Measurements from ENCODE around the gene FXYD4.

The FXYD4 gene

GRCh38 chr10:43396061-43396927, 24.9 kb downstream of the FXYD4 start:
- peak; percentile 80 for DNase-seq (ENCODE audit: low read depth)

- DNase-seq (ENCODE audit: low read depth): peak; percentile 87
These were observed 25.6 kb downstream of the FXYD4 start for GRCh38 chr10:43396928-43397624.

- no peak for DNase-seq (ENCODE audit: low read depth)
These were observed 27.5 kb downstream of the FXYD4 start for GRCh38 chr10:43398939-43399319.

GRCh38 chr10:43399320-43400310, 28.2 kb downstream of the FXYD4 start:
- no peak for DNase-seq (ENCODE audit: low read depth)

- no peak for DNase-seq (ENCODE audit: low read depth)
These were observed 30.2 kb downstream of the FXYD4 start for GRCh38 chr10:43401627-43402026.

GRCh38 chr10:43402176-43402575, 30.7 kb downstream of the FXYD4 start:
- DNase-seq (ENCODE audit: low read depth): no peak

GRCh38 chr10:43402880-43403452, 31.5 kb downstream of the FXYD4 start:
- no peak for DNase-seq (ENCODE audit: low read depth)

GRCh38 chr10:43403911-43404703, 32.7 kb downstream of the FXYD4 start:
- DNase-seq (ENCODE audit: low read depth): no peak

GRCh38 chr10:43404704-43405084, 33.3 kb downstream of the FXYD4 start:
- DNase-seq (ENCODE audit: low read depth): no peak

GRCh38 chr10:43407148-43407575, 35.7 kb downstream of the FXYD4 start:
- peak; percentile 61 for DNase-seq (ENCODE audit: low read depth)

GRCh38 chr10:43407576-43408330, 36.3 kb downstream of the FXYD4 start:
- DNase-seq (ENCODE audit: low read depth): peak; percentile 90

GRCh38 chr10:43408331-43408709, 36.9 kb downstream of the FXYD4 start:
- DNase-seq (ENCODE audit: low read depth): no peak

GRCh38 chr10:43408710-43409384, 37.4 kb downstream of the FXYD4 start, which contains the start of gene HNRNPF:
Gene HNRNPF (minus strand): TSS chr10:43409186. CDS start chr10:43387884, 21,302 bp downstream.
- DNase-seq (ENCODE audit: low read depth): peak; percentile 97

GRCh38 chr10:43409385-43410109, 38.1 kb downstream of the FXYD4 start:
- DNase-seq (ENCODE audit: low read depth): peak; percentile 64

GRCh38 chr10:43410345-43410744, 38.9 kb downstream of the FXYD4 start:
- DNase-seq (ENCODE audit: low read depth): no peak

GRCh38 chr10:43411536-43411935, 40.1 kb downstream of the FXYD4 start:
- DNase-seq (ENCODE audit: low read depth): no peak

- DNase-seq (ENCODE audit: low read depth): no peak
These were observed 44.1 kb downstream of the FXYD4 start for GRCh38 chr10:43415544-43415943.

GRCh38 chr10:43417950-43418768, 46.7 kb downstream of the FXYD4 start:
- no peak for DNase-seq (ENCODE audit: low read depth)

Data from activated T-cell treated with anti-CD3 and anti-CD28 coated beads for 48 hours (primary cell).